ENCODE measurements around the gene MMP2.

DNA sequence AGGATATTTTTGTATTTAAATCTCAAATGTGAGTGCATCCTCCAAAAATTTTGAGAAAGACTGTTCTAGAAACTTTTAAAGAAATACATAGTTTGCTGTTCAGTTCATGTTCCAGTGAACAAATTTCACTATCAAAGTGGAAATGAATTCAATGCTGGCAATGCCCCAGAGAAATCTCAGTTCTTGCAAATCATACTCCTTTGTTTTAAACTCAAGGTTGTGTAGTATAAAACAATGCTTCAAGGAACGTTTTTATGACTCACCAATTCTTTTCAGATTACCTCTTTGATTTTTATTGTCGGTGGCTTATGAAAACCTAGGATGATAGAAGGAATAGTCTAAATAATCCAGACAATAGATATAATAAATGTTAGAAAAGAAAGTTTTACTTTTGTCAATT, 47.4 kb downstream of the MMP2 start:
- TF ChIP-seq, protein P1, sequence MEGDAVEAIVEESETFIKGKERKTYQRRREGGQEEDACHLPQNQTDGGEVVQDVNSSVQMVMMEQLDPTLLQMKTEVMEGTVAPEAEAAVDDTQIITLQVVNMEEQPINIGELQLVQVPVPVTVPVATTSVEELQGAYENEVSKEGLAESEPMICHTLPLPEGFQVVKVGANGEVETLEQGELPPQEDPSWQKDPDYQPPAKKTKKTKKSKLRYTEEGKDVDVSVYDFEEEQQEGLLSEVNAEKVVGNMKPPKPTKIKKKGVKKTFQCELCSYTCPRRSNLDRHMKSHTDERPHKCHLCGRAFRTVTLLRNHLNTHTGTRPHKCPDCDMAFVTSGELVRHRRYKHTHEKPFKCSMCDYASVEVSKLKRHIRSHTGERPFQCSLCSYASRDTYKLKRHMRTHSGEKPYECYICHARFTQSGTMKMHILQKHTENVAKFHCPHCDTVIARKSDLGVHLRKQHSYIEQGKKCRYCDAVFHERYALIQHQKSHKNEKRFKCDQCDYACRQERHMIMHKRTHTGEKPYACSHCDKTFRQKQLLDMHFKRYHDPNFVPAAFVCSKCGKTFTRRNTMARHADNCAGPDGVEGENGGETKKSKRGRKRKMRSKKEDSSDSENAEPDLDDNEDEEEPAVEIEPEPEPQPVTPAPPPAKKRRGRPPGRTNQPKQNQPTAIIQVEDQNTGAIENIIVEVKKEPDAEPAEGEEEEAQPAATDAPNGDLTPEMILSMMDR (conservative IDR thresholded peaks at IDR 0.05; ENCODE audit: low read depth, low read length), result no peak
- no peak for TF ChIP-seq EZH2 (IDR thresholded peaks at IDR 0.05; ENCODE audit: low read length, unreplicated experiment)
- TF ChIP-seq EZH2phosphoT487 (IDR thresholded peaks at IDR 0.05; ENCODE audit: borderline replicate concordance, low read length), result no peak
